Calu3 (cell line): Measurements from ENCODE around the gene TTC28. TPM values are rescaled to one million over a fixed set of nuclear protein-coding genes. Genes with fewer than 3 reads are reported as not detected.
"Not testable (repeated sequence)": the region's sequence is repeated elsewhere in the genome, so short reads cannot be mapped to it uniquely, and the experiment has no call there.

Experiments
- BruUV-seq: library from RNA; stranded (reverse); fragments of 400-500 nt; replicated peaks from 2 replicates; lab custom pipeline; 2021; lab: Mats Ljungman, UMichigan
- CTCF ChIA-PET: fragments of 300-600 bp; sonication (Branson Sonifier 250); formaldehyde crosslinking; loops from one replicate; lab custom pipeline; 2022; ENCODE audit warnings: antibody characterized with exemption; lab: Charles Lee
- DNase-seq: peaks from one replicate; pipeline ENCODE4 v3.0.0; 2022
- H3K27ac Mint-ChIP-seq: one replicate; pipeline ENCODE4 v1.8.0; 2022; ENCODE audit warnings: mixed read lengths; ENCODE audit not compliant: unreplicated experiment
- H3K27me3 Mint-ChIP-seq: one replicate; pipeline ENCODE4 v1.8.0; 2022; ENCODE audit warnings: mixed read lengths; ENCODE audit not compliant: unreplicated experiment
- H3K36me3 Mint-ChIP-seq: one replicate; pipeline ENCODE4 v1.8.0; 2022; ENCODE audit warnings: mild to moderate bottlenecking, moderate library complexity, mixed read lengths; ENCODE audit not compliant: insufficient read depth, unreplicated experiment
- H3K4me1 Mint-ChIP-seq: one replicate; pipeline ENCODE4 v1.8.0; 2022; ENCODE audit warnings: mild to moderate bottlenecking, low read depth, mixed read lengths; ENCODE audit not compliant: unreplicated experiment
- H3K4me3 Mint-ChIP-seq: one replicate; pipeline ENCODE4 v1.8.0; 2022; ENCODE audit warnings: mild to moderate bottlenecking, low read depth, moderate library complexity, mixed read lengths; ENCODE audit not compliant: unreplicated experiment
- H3K9me3 Mint-ChIP-seq: one replicate; pipeline ENCODE4 v1.8.0; 2022; ENCODE audit warnings: low read depth, mixed read lengths; ENCODE audit not compliant: unreplicated experiment
- intact Hi-C: fragments of 100-400 bp; cut with micrococcal nuclease; formaldehyde crosslinking; loops from one replicate; pipeline ENCODE4 v1.10.0; 2022; ENCODE audit not compliant: unreplicated experiment
- total RNA-seq: library from RNA; stranded (reverse); gene quantifications from 2 replicates; pipeline ENCODE4 v1.2.3, GENCODE V29; 2022
- TF ChIP-seq, protein P1 (sequence below): fragments of 200-600 bp; IDR thresholded peaks from one replicate; pipeline ENCODE4 v1.8.0; 2022; ENCODE audit warnings: antibody characterized with exemption; ENCODE audit not compliant: unreplicated experiment

The TTC28 gene
- total RNA-seq, 1 experiment from 2014 or later = 5.2 TPM

DNA sequence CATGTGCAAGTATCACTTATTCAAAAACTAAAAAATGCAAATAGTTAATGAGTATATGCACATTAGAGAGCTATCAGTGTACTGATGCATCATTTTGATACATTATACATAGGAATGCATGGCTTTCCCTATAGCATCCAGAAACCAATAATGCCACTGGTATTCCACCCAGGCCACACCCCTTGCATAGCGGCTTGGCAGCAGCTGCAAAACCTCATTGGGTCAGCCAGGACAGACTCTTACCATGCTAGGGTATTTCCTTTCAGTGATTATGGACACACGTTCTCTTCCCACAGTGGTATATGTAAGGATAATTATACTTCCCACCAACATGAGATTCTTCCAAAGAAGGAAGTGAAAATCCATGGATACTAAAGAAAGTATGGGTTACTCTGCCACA is 614.7 kb downstream of the TTC28 start:
- H3K36me3 Mint-ChIP-seq = no peaks in the 10 kb centered on the region
- BruUV-seq = no TSS peak

DNA sequence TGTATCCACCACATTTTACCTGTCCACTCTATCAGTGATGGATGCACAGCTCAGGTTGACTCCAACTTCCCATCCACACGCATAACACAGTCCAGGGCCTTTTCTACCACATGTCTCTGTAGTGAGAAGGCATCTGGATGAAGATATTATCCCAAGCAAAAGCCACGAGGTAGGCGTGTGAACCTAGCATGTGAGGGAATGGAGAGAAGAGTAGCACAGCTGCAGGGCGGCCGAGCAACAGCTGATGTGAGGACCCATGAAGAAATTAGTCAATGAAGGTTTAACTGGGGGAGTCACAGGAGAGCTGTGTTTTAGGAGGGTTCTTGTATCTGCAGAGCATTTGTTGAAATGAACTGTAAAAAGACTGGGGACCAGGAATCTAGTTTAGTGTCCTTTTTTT is 616.0 kb downstream of the TTC28 start:
- no peak overlapping the region for H3K27ac Mint-ChIP-seq
- CTCF ChIA-PET = no interaction called here
- H3K36me3 Mint-ChIP-seq = no peaks in the 10 kb centered on the region
- no peak for DNase-seq
- peaks cover 23% of the 10 kb centered on the region for H3K27me3 Mint-ChIP-seq
- BruUV-seq = no TSS peak
- H3K4me1 Mint-ChIP-seq = no peaks in the 10 kb centered on the region
- H3K9me3 Mint-ChIP-seq = no peaks in the 10 kb centered on the region
- H3K4me3 Mint-ChIP-seq = no peak overlapping the region
- intact Hi-C loops = no loop called here
- TF ChIP-seq, protein P1, sequence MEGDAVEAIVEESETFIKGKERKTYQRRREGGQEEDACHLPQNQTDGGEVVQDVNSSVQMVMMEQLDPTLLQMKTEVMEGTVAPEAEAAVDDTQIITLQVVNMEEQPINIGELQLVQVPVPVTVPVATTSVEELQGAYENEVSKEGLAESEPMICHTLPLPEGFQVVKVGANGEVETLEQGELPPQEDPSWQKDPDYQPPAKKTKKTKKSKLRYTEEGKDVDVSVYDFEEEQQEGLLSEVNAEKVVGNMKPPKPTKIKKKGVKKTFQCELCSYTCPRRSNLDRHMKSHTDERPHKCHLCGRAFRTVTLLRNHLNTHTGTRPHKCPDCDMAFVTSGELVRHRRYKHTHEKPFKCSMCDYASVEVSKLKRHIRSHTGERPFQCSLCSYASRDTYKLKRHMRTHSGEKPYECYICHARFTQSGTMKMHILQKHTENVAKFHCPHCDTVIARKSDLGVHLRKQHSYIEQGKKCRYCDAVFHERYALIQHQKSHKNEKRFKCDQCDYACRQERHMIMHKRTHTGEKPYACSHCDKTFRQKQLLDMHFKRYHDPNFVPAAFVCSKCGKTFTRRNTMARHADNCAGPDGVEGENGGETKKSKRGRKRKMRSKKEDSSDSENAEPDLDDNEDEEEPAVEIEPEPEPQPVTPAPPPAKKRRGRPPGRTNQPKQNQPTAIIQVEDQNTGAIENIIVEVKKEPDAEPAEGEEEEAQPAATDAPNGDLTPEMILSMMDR = no peak

More for the DNA sequence above, 614.7 kb downstream of the TTC28 start:
- CTCF ChIA-PET = no interaction called here
- Mint-ChIP-seq H3K4me1 (no peaks in the 10 kb centered on the region), H3K27me3 (peaks cover 25% of the 10 kb centered on the region), H3K9me3 (no peaks in the 10 kb centered on the region), H3K4me3 (no peak overlapping the region), H3K27ac (no peak overlapping the region)
- no peak for DNase-seq
- TF ChIP-seq, protein P1 = no peak
- intact Hi-C loops = no loop called here

DNA sequence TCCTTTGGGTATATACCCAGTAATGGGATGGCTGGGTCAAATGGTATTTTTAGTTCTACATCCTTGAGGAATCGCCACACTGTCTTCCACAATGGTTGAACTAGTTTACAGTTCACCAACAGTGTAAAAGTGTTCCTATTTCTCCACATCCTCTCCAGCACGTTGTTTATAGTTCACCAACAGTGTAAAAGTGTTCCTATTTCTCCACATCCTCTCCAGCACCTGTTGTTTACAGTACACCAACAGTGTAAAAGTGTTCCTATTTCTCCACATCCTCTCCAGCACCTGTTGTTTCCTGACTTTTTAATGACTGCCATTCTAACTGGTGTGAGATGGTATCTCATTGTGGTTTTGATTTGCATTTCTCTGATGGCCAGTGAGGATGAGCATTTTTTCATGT is 619.0 kb downstream of the TTC28 start:
- peaks cover 28% of the 10 kb centered on the region for H3K27me3 Mint-ChIP-seq
- H3K4me1 Mint-ChIP-seq, DNase-seq, H3K27ac Mint-ChIP-seq, H3K4me3 Mint-ChIP-seq, H3K36me3 Mint-ChIP-seq, BruUV-seq, H3K9me3 Mint-ChIP-seq, CTCF ChIA-PET, intact Hi-C loops: not testable (repeated sequence)

DNA sequence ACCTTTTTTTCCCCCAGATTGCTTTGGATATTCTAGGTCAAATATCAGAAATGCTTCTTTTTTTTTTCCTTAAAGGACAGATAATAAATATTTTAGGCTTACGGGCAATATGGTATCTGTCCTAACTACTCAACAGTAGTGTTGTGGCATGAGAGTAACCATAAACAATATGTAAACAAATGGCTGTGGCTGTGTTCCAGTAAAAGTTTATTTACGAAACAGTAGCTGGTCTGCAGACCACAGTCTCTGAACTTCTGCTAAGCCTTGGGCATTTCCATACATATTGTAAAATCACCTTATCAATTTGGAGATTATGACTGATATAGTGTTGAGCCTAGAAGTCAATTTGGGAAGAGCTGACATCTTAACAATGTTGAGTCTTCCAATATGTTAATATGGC is 621.6 kb downstream of the TTC28 start:
- CTCF ChIA-PET = no interaction called here
- TF ChIP-seq, protein P1 = no peak
- Mint-ChIP-seq H3K27me3 (peaks cover 26% of the 10 kb centered on the region), H3K9me3 (no peaks in the 10 kb centered on the region), H3K36me3 (no peaks in the 10 kb centered on the region), H3K4me3 (no peak overlapping the region), H3K4me1 (no peaks in the 10 kb centered on the region), H3K27ac (no peak overlapping the region)
- intact Hi-C loops = no loop called here
- DNase-seq = no peak
- no TSS peak for BruUV-seq

DNA sequence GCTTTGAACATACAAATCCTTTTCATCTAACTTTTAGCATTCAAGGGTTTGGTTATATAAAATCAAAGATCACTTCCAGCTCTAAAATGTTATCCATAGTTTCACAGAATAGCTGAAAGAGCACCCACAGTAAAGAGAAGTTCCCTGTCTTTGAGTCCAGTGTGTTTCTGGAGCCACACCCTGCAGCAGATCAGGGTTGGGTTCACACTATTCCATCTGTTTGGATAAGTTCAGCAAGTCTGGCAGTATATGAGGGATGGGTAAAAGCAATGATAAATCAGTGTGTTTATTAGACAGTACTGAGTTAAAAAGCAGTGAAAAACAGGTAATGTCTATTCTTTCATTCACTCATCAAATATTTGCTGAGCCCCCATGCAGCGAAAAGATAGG is 624.8 kb downstream of the TTC28 start:
- DNase-seq = no peak
- Mint-ChIP-seq H3K36me3 (no peaks in the 10 kb centered on the region), H3K27ac (no peak overlapping the region), H3K27me3 (peaks cover 29% of the 10 kb centered on the region), H3K9me3 (no peaks in the 10 kb centered on the region), H3K4me3 (no peak overlapping the region), H3K4me1 (no peaks in the 10 kb centered on the region)
- TF ChIP-seq, protein P1 = no peak
- BruUV-seq = no TSS peak
- CTCF ChIA-PET = no interaction called here
- intact Hi-C loops = no loop called here
